HEK293T (cell line): ENCODE data around the gene MITD1.

Experiments
- ELF4 ChIP-seq: fragments of 450-650 bp; IDR thresholded peaks from 2 replicates; pipeline ENCODE4 v1.6.1; 2017; ENCODE audit warnings: antibody characterized with exemption
- FOXM1 ChIP-seq: fragments of 450-650 bp; IDR thresholded peaks from 2 replicates; pipeline ENCODE4 v1.6.1; 2017; ENCODE audit warnings: mild to moderate bottlenecking, borderline replicate concordance
- L3MBTL2 ChIP-seq: fragments of 450-650 bp; conservative IDR thresholded peaks from 2 replicates; pipeline ENCODE4 v1.6.1; 2016; ENCODE audit warnings: mild to moderate bottlenecking
- LEF1 ChIP-seq: fragments of 450-650 bp; IDR thresholded peaks from 2 replicates; pipeline ENCODE4 v1.6.1; 2017; ENCODE audit warnings: mild to moderate bottlenecking, borderline replicate concordance
- NFRKB ChIP-seq: fragments of 450-650 bp; IDR thresholded peaks from 2 replicates; pipeline ENCODE4 v1.6.1; 2016; ENCODE audit warnings: mild to moderate bottlenecking, moderate library complexity
- PKNOX1 ChIP-seq: fragments of 450-650 bp; IDR thresholded peaks from 2 replicates; pipeline ENCODE4 v1.6.1; 2016
- SP1 ChIP-seq: fragments of 450-650 bp; IDR thresholded peaks from 2 replicates; pipeline ENCODE4 v1.6.1; 2017
- SUZ12 ChIP-seq: fragments of 450-650 bp; IDR thresholded peaks from 2 replicates; pipeline ENCODE4 v1.6.1; 2016; ENCODE audit warnings: mild to moderate bottlenecking

- no peak for TF ChIP-seq PKNOX1
- no peak for TF ChIP-seq LEF1
- no peak for TF ChIP-seq L3MBTL2
- TF ChIP-seq SP1 = no peak
- TF ChIP-seq ELF4 = no peak
- TF ChIP-seq FOXM1 = no peak
- no peak for TF ChIP-seq SUZ12
- TF ChIP-seq NFRKB = no peak
Measured at GRCh38 chr2:99169534-99169933, 11.3 kb downstream of the MITD1 start.
